Peyer's patch (tissue), 4 donors: ENCODE measurements around the gene KLK11.

Experiments used
- CTCF ChIP-seq, 6 experiments: fragments of 450-650 bp in 4 of 6; fragments of 200-600 bp in 2 of 6; sonication (generic) in 1 of 6; IDR thresholded peaks; one replicate each; pipeline ENCODE4 v1.5.1; 2017 to 2019; ENCODE audit warnings: antibody characterized with exemption in 6 of 6, mild to moderate bottlenecking in 3 of 6, moderate library complexity in 1 of 6
- POLR2A ChIP-seq, 2 donors: fragments of 450-650 bp; IDR thresholded peaks; one replicate each; pipeline ENCODE4 v1.5.1; 2017; ENCODE audit warnings: antibody characterized with exemption in 2 of 2, mild to moderate bottlenecking in 2 of 2, moderate library complexity in 2 of 2

- TF ChIP-seq CTCF (IDR thresholded peaks at IDR 0.05) (peak in 5 of 6 experiments; percentile 23 to 65 (median 56)), POLR2A (IDR thresholded peaks at IDR 0.05) (no peak)
Observed at GRCh38 chr19:51020988-51021651, 5.3 kb downstream of the KLK11 start.
